ENCODE results near the gene C1GALT1. TPM values are rescaled to one million over a fixed set of nuclear protein-coding genes. Genes with fewer than 3 reads are reported as not detected.
A peak's percentile ranks its signal among the peaks of the same experiment; 100 is the strongest.
"Not testable (repeated sequence)": the region's sequence is repeated elsewhere in the genome, so short reads cannot be mapped to it uniquely, and the experiment has no call there.

Gene C1GALT1
- total RNA-seq, 1 donor from 2014 or later: 63.4 TPM

GRCh38 chr7:7237201-7237977 is 55.0 kb downstream of the C1GALT1 start:
- peak overlapping the region; percentile 6 for H3K27ac Mint-ChIP-seq
- DNase-seq (ENCODE audit: low spot score, unreplicated experiment): no peak
- no peak overlapping the region for H3K4me3 Mint-ChIP-seq (ENCODE audit: low read depth)
- H3K36me3 Mint-ChIP-seq (ENCODE audit: insufficient read depth): peaks cover 24% of the 10 kb centered on the region
- no peaks in the 10 kb centered on the region for H3K9me3 Mint-ChIP-seq (ENCODE audit: low read depth)
- no peaks in the 10 kb centered on the region for H3K27me3 Mint-ChIP-seq
- H3K4me1 Mint-ChIP-seq (ENCODE audit: low read depth): peaks cover 24% of the 10 kb centered on the region
- TF ChIP-seq, protein P1, sequence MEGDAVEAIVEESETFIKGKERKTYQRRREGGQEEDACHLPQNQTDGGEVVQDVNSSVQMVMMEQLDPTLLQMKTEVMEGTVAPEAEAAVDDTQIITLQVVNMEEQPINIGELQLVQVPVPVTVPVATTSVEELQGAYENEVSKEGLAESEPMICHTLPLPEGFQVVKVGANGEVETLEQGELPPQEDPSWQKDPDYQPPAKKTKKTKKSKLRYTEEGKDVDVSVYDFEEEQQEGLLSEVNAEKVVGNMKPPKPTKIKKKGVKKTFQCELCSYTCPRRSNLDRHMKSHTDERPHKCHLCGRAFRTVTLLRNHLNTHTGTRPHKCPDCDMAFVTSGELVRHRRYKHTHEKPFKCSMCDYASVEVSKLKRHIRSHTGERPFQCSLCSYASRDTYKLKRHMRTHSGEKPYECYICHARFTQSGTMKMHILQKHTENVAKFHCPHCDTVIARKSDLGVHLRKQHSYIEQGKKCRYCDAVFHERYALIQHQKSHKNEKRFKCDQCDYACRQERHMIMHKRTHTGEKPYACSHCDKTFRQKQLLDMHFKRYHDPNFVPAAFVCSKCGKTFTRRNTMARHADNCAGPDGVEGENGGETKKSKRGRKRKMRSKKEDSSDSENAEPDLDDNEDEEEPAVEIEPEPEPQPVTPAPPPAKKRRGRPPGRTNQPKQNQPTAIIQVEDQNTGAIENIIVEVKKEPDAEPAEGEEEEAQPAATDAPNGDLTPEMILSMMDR (IDR thresholded peaks at IDR 0.05; ENCODE audit: unreplicated experiment): no peak

GRCh38 chr7:7237978-7238267 is 55.6 kb downstream of the C1GALT1 start:
- TF ChIP-seq, protein P1 (IDR thresholded peaks at IDR 0.05; ENCODE audit: unreplicated experiment): no peak
- H3K4me3 Mint-ChIP-seq (ENCODE audit: low read depth): no peak overlapping the region
- no peaks in the 10 kb centered on the region for H3K27me3 Mint-ChIP-seq
- H3K4me1 Mint-ChIP-seq (ENCODE audit: low read depth): peaks cover 25% of the 10 kb centered on the region
- H3K27ac Mint-ChIP-seq: no peak overlapping the region
- no peaks in the 10 kb centered on the region for H3K9me3 Mint-ChIP-seq (ENCODE audit: low read depth)
- DNase-seq (ENCODE audit: low spot score, unreplicated experiment): no peak
- peaks cover 27% of the 10 kb centered on the region for H3K36me3 Mint-ChIP-seq (ENCODE audit: insufficient read depth)

GRCh38 chr7:7239346-7239745 is 57.0 kb downstream of the C1GALT1 start:
- no peaks in the 10 kb centered on the region for H3K27me3 Mint-ChIP-seq
- TF ChIP-seq, protein P1 (IDR thresholded peaks at IDR 0.05; ENCODE audit: unreplicated experiment): no peak
- H3K4me1 Mint-ChIP-seq (ENCODE audit: low read depth): peaks cover 20% of the 10 kb centered on the region
- no peaks in the 10 kb centered on the region for H3K9me3 Mint-ChIP-seq (ENCODE audit: low read depth)
- no peak for DNase-seq (ENCODE audit: low spot score, unreplicated experiment)
- H3K36me3 Mint-ChIP-seq (ENCODE audit: insufficient read depth): peaks cover 24% of the 10 kb centered on the region
- no peak overlapping the region for H3K4me3 Mint-ChIP-seq (ENCODE audit: low read depth)
- H3K27ac Mint-ChIP-seq: no peak overlapping the region

DNA sequence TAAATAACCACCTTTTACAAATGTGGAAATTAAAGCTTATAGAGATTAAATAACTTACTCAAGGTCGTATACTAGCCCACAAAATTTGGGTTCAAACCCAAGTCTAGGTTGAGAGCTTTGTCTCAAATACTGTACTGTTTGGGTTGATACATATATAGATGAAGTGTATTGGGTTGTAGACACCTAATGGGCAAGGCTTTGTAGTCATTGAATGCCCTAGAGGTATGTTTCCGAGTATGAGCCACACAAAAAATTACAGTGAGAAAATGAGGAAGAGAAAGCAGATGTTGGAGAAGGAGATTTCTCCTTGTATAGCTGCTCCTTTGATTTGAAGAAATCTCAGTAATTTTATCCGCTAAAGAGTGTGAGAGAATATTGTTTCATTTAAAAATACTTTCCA is 60.6 kb downstream of the C1GALT1 start:
- H3K36me3 Mint-ChIP-seq (ENCODE audit: insufficient read depth): peaks cover 18% of the 10 kb centered on the region
- H3K4me1 Mint-ChIP-seq (ENCODE audit: low read depth): peaks cover 5% of the 10 kb centered on the region
- DNase-seq (ENCODE audit: low spot score, unreplicated experiment): no peak
- H3K4me3 Mint-ChIP-seq (ENCODE audit: low read depth): no peak overlapping the region
- TF ChIP-seq, protein P1 (IDR thresholded peaks at IDR 0.05; ENCODE audit: unreplicated experiment): no peak
- no peaks in the 10 kb centered on the region for H3K27me3 Mint-ChIP-seq
- H3K27ac Mint-ChIP-seq: peak overlapping the region; percentile 47
- no peaks in the 10 kb centered on the region for H3K9me3 Mint-ChIP-seq (ENCODE audit: low read depth)

GRCh38 chr7:7245233-7245632 is 62.9 kb downstream of the C1GALT1 start:
- not testable (repeated sequence) for DNase-seq (ENCODE audit: low spot score, unreplicated experiment); H3K27me3 Mint-ChIP-seq; H3K36me3 Mint-ChIP-seq (ENCODE audit: insufficient read depth); H3K27ac Mint-ChIP-seq; H3K9me3 Mint-ChIP-seq (ENCODE audit: low read depth); H3K4me3 Mint-ChIP-seq (ENCODE audit: low read depth); H3K4me1 Mint-ChIP-seq (ENCODE audit: low read depth)

- Mint-ChIP-seq H3K36me3 (ENCODE audit: insufficient read depth) (peaks cover 7% of the 10 kb centered on the region), H3K9me3 (ENCODE audit: low read depth) (no peaks in the 10 kb centered on the region), H3K4me3 (ENCODE audit: low read depth) (no peak overlapping the region), H3K27ac (no peak overlapping the region), H3K27me3 (no peaks in the 10 kb centered on the region), H3K4me1 (ENCODE audit: low read depth) (peaks cover 5% of the 10 kb centered on the region)
- TF ChIP-seq, protein P1 (IDR thresholded peaks at IDR 0.05; ENCODE audit: unreplicated experiment): no peak
- no peak for DNase-seq (ENCODE audit: low spot score, unreplicated experiment)
Measured at GRCh38 chr7:7246223-7246622, 63.9 kb downstream of the C1GALT1 start.
